GM13976 (cell line): ENCODE results near the gene PRF1.

Source experiments
- DNase-seq: peaks from one replicate; pipeline ENCODE4 v3.0.0; 2012; ENCODE audit warnings: low spot score
- CTCF ChIP-seq: IDR thresholded peaks from 2 replicates; pipeline ENCODE4 v1.5.1; 2012; ENCODE audit warnings: borderline replicate concordance, mild to moderate bottlenecking; ENCODE audit not compliant: insufficient read depth; ENCODE audit errors: extremely low read depth, missing control alignments, control extremely low read depth
- in situ Hi-C: fragments of 300-500 bp; cut with MboI; formaldehyde crosslinking; loops from one replicate; pipeline ENCODE4 v1.12.0; 2022; ENCODE audit warnings: low sequenced_read_pairs, mixed read lengths, inconsistent platforms; ENCODE audit not compliant: unreplicated experiment

Gene PRF1

DNA sequence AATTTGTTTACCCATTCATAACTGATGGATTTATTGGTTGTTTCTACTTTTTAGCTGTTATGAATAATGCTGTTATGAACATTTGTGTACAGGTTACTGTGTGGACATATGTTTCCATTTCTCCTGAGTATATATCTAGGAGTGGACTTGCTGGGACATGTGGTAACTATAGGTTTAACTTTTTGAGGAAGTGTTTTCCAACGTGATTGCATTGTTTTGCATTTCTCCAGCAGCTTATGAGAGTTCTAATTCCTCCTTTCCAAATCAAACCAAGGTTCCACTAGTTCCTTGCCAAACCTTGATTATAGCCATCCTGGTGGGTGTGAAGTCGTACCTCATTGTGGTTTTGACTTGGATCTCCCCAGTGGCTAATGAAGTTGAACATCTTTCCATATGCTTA, 2.6 kb upstream of the PRF1 start:
- no peak for TF ChIP-seq CTCF
- in situ Hi-C loops, result no loop called here
- DNase-seq, result no peak

GRCh38 chr10:70604106-70604505, 1.6 kb upstream of the PRF1 start:
- no peak for DNase-seq
- in situ Hi-C loops, result no loop called here
- TF ChIP-seq CTCF, result no peak

DNA sequence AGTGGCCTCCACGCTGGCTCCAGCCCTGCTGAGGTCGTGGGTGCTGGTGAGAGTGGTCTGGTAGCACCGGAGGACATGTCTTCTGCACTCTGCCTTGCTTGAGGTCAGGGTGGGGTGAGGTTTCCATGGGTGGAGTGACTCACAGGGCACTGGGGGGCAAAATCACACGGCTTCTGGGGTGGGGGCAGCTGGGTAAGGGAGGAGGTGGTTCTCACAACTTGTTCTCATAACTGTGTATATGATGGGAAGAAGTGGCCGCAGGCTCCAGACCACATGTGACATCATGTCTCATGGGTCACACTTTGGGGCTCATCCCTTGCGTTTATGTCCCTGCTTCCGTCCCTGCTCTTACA, 884 bp upstream of the PRF1 start:
- DNase-seq, result no peak
- no peak for TF ChIP-seq CTCF
- in situ Hi-C loops, result no loop called here

DNA sequence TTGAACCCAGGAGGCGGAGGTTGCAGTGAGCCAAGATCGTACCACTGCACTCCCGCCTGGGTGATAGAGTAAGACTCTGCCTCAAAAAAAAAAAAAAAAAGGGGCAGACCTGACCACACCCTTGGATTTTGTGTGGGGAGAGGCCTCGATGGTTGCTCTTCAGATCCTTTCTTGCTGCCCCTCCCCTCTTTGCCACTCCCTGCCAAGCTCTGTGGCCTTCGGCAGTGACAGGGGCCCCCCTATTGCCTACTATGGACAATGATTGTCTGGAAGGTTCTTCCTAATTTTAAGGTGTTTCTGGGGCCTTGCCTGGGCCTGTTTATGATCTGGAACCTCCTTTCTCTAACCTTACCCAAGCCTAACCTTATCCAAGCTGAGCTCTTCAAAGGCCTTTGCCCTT, 795 bp downstream of the PRF1 start:
- TF ChIP-seq CTCF, result no peak
- in situ Hi-C loops, result no loop called here
- DNase-seq, result no peak

GRCh38 chr10:70600512-70601395, 1.8 kb downstream of the PRF1 start:
- no peak for DNase-seq
- in situ Hi-C loops, result no loop called here
- TF ChIP-seq CTCF, result no peak

DNA sequence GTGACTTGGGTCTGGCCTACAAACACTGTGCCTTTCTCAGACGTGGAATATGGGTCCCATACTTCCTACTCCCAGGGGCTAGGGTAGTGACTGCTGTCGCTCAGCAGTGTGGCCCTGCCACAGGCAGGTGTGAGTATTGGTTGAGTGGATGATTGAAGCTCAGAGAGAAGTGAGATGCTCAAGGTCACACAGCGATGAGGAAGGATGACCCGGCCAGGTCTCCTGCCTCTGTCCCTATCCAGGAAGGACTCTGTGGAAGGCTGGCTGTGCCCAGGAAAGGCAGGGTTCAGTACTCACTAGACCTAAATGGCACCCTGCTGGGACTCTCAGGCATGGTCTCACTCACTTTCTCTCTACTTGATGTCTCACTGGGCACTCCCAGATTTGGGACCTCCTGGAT, 2.8 kb downstream of the PRF1 start:
- in situ Hi-C loops, result no loop called here
- no peak for TF ChIP-seq CTCF
- no peak for DNase-seq
